VCaP (cell line): Measurements from ENCODE around the gene ITGAX.

Source experiments
- H3K27ac ChIP-seq: fragments of 450-650 bp; 2 replicates; pipeline ENCODE4 v1.5.1; 2017
- TF ChIP-seq, protein P1 (sequence below): fragments of 450-650 bp; conservative IDR thresholded peaks from 2 replicates; pipeline ENCODE4 v1.5.1; 2017; ENCODE audit warnings: mild to moderate bottlenecking, moderate library complexity

The ITGAX gene

GRCh38 chr16:31365131-31365865 lies 10.3 kb downstream of the ITGAX start:
- TF ChIP-seq, protein P1, sequence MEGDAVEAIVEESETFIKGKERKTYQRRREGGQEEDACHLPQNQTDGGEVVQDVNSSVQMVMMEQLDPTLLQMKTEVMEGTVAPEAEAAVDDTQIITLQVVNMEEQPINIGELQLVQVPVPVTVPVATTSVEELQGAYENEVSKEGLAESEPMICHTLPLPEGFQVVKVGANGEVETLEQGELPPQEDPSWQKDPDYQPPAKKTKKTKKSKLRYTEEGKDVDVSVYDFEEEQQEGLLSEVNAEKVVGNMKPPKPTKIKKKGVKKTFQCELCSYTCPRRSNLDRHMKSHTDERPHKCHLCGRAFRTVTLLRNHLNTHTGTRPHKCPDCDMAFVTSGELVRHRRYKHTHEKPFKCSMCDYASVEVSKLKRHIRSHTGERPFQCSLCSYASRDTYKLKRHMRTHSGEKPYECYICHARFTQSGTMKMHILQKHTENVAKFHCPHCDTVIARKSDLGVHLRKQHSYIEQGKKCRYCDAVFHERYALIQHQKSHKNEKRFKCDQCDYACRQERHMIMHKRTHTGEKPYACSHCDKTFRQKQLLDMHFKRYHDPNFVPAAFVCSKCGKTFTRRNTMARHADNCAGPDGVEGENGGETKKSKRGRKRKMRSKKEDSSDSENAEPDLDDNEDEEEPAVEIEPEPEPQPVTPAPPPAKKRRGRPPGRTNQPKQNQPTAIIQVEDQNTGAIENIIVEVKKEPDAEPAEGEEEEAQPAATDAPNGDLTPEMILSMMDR = no peak
- H3K27ac ChIP-seq = no peak overlapping the region

DNA sequence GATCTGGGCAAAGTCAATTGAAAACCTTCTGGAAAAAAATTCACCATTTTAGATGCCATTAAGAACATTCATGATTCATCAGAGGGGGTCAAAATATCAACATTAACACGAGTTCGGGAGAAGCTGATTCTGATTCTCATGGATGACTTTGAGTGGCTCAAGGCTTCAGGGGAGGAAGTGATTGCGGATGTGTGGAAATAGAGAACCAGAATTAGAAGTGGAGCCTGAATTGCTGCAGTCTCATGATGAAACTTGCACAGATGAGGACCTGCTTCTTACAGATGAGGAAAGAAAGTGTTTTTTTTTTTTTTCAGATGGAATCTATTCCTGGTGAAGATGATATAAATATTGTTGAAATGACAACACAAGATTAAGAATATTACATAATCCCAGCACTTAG lies 12.9 kb downstream of the ITGAX start:
- H3K27ac ChIP-seq = no peak overlapping the region
- TF ChIP-seq, protein P1 = no peak

GRCh38 chr16:31371008-31371407 lies 16.0 kb downstream of the ITGAX start:
- TF ChIP-seq, protein P1 = no peak
- no peak overlapping the region for H3K27ac ChIP-seq

GRCh38 chr16:31371619-31372484 lies 16.9 kb downstream of the ITGAX start:
- no peak overlapping the region for H3K27ac ChIP-seq
- TF ChIP-seq, protein P1 = no peak

DNA sequence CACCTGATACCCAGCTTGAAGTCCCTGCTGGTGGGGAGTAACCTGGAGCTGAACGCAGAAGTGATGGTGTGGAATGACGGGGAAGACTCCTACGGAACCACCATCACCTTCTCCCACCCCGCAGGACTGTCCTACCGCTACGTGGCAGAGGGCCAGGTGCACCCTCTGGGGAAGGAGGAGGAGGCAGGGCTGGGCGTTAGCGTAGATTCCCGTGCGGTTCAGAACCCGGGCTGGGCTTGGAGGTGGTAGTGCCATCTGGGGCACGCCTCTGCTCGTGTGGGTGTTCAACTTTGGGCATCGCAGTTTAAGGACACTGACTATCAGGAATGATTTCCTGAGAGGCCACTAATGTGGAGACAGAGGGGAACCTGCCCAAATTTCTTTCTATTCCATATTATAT lies 18.3 kb downstream of the ITGAX start:
- no peak overlapping the region for H3K27ac ChIP-seq
- TF ChIP-seq, protein P1 = no peak

DNA sequence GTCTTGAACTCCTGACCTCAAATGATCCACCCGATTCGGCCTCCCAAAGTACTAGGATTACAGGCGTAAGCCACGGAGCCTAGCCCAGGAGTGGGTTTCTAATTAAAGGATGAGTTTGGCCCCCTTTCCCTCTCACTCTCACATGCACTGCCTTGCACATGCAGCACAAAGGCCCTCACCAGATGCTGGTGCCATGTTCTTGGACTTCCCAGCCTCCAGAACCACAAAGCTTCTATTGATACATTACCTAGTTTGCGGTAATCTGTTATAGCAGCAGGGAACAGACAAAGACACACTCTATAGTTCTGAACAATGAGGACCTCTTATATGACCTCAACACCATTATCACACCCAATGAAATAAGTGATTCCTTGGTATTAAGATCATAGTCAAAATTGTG lies 20.3 kb downstream of the ITGAX start:
- H3K27ac ChIP-seq = no peak overlapping the region
- TF ChIP-seq, protein P1 = no peak

DNA sequence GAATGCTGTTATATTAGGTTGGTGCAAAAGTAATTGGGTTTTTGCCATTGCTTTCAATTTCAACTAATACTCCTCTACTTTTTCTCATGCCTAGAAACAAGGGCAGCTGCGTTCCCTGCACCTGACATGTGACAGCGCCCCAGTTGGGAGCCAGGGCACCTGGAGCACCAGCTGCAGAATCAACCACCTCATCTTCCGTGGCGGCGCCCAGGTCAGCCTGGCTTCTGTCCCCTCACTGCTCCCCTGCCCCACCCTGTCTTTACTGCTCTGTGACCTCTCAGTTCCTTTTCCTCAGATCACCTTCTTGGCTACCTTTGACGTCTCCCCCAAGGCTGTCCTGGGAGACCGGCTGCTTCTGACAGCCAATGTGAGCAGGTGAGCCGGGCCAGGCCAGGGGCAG lies 21.7 kb downstream of the ITGAX start:
- H3K27ac ChIP-seq = no peak overlapping the region
- TF ChIP-seq, protein P1 = no peak
